Keratinocyte (primary cell): ENCODE measurements around the gene STARD4.

ENCODE experiments used
- CTCF ChIP-seq, 3 experiments: IDR thresholded peaks in 1 of 3; conservative IDR thresholded peaks in 1 of 3; optimal IDR thresholded peaks in 1 of 3; 2 replicates in 2 of 3; 3 replicates in 1 of 3; pipeline versions ENCODE3 to v1.5.1; 2011; ENCODE audit warnings: low read length in 3 of 3, mild to moderate bottlenecking in 3 of 3, moderate library complexity in 2 of 3, control low read depth in 1 of 3, inconsistent platforms in 1 of 3; ENCODE audit not compliant: insufficient read depth in 2 of 3; ENCODE audit errors: extremely low read depth in 1 of 3
- EZH2 ChIP-seq: IDR thresholded peaks from one replicate; pipeline ENCODE4 v1.6.1; 2012; ENCODE audit warnings: inconsistent platforms, mild to moderate bottlenecking, low read length, moderate library complexity

DNA sequence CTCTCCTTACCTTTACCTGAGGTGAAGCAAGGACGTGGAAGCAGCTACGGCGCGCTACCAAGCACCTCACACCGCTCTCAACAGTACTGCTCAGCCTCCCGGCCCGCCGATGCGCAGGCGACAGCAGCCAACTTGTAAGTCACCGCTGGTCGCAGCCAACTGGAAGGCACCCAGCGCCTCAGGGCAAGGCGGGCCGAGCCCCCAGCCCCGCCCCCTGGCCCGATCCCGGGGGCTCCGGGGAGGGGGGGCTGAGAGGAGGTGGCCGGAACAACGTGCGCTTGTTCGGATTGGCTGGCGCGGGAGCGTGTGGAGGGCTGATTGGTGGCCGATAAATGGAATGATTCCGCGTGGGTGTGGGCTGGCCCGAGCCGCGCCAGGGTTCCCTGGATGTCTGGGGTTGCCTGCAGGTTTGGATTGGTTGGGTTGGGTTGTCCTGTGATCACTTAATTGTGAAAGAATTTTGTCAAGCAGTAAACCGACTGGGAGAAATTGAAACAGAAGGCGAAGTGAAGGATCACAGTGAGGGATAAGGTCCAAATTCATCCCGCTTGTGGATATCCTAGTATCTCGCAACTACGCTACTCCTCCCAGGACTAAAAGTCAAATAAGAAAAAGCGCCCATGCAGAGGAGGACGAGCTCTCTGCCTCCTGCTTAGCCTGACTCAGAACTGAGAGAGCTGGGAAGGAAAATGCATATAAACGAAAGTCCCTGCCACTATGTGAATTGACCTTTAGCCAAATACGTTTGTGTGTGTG, at the start of gene STARD4:
- TF ChIP-seq CTCF (optimal IDR thresholded peaks at IDR 0.05 in 1 of 3, IDR thresholded peaks at IDR 0.05 in 1 of 3, conservative IDR thresholded peaks at IDR 0.05 in 1 of 3; ENCODE audit: extremely low read depth in 1 of 3, insufficient read depth in 2 of 3, low read length in 3 of 3): no peak
- no peak for TF ChIP-seq EZH2
